CD14-positive monocyte (primary cell): Measurements from ENCODE around the gene QPCT. TPM values are rescaled to one million over a fixed set of nuclear protein-coding genes. Genes with fewer than 3 reads are reported as not detected.

ENCODE experiments used
- DNase-seq, 3 donors: peaks; one replicate each; pipeline ENCODE4 v3.0.0-alpha.2; 2011 to 2022
- H2AFZ ChIP-seq: 2 replicates; pipeline ENCODE4 v1.6.0; 2012; ENCODE audit warnings: mild to moderate bottlenecking, low read depth, low read length, inconsistent platforms; ENCODE audit not compliant: insufficient read depth, poor library complexity, severe bottlenecking
- H3K27ac ChIP-seq, 2 donors: 1 replicate in 1 of 2; 2 replicates in 1 of 2; pipeline ENCODE4 v1.5.1; 2012 to 2013; ENCODE audit warnings: low read length in 2 of 2, control low read depth in 1 of 2, inconsistent platforms in 1 of 2, low read depth in 1 of 2, mild to moderate bottlenecking in 1 of 2
- H3K27me3 ChIP-seq, 2 donors: one replicate each; pipeline versions ENCODE4 v1.6.0 to v1.6.1; 2011 to 2013; ENCODE audit warnings: low read length in 2 of 2; ENCODE audit not compliant: control insufficient read depth in 2 of 2, insufficient read depth in 2 of 2
- H3K36me3 ChIP-seq, 2 donors: replicated peaks in 1 of 2; 1 replicate in 1 of 2; 2 replicates in 1 of 2; pipeline versions ENCODE4 v1.5.1 to v1.6.1; 2012 to 2013; ENCODE audit warnings: low read length in 2 of 2, control low read depth in 1 of 2, inconsistent platforms in 1 of 2, mild to moderate bottlenecking in 1 of 2; ENCODE audit not compliant: insufficient read depth in 2 of 2, control insufficient read depth in 1 of 2
- H3K4me1 ChIP-seq, 2 donors: 1 replicate in 1 of 2; 2 replicates in 1 of 2; pipeline versions ENCODE4 v1.5.1 to v1.6.1; 2012 to 2013; ENCODE audit warnings: low read length in 2 of 2, control low read depth in 1 of 2, inconsistent platforms in 1 of 2, mild to moderate bottlenecking in 1 of 2, moderate library complexity in 1 of 2; ENCODE audit not compliant: insufficient read depth in 2 of 2, control insufficient read depth in 1 of 2
- H3K4me2 ChIP-seq: replicated peaks from 2 replicates; pipeline ENCODE3; 2012; ENCODE audit warnings: low read length, moderate library complexity, mild to moderate bottlenecking; ENCODE audit not compliant: poor library complexity, severe bottlenecking; ENCODE audit errors: extremely low read depth
- H3K4me3 ChIP-seq, 3 experiments: fragments of 200-600 bp in 1 of 3; sonication (generic) in 1 of 3; replicated peaks in 1 of 3; 1 replicate in 2 of 3; 2 replicates in 1 of 3; pipeline ENCODE4 v1.5.1; 2011 to 2013; ENCODE audit warnings: low read length in 3 of 3, mild to moderate bottlenecking in 3 of 3, control low read depth in 2 of 3, low read depth in 2 of 3, inconsistent platforms in 1 of 3, moderate library complexity in 1 of 3
- H3K79me2 ChIP-seq: 2 replicates; pipeline ENCODE4 v1.6.0; 2012; ENCODE audit warnings: mild to moderate bottlenecking, control low read depth, inconsistent platforms, low read length, moderate library complexity; ENCODE audit not compliant: insufficient read depth
- H3K9ac ChIP-seq: 2 replicates; pipeline ENCODE4 v1.6.0; 2017; ENCODE audit warnings: low read length, mild to moderate bottlenecking; ENCODE audit not compliant: insufficient read depth, poor library complexity, severe bottlenecking
- H3K9me3 ChIP-seq, 2 donors: replicated peaks in 1 of 2; 1 replicate in 1 of 2; 2 replicates in 1 of 2; pipeline versions ENCODE4 v1.5.1 to v1.6.1; 2012 to 2013; ENCODE audit warnings: low read length in 2 of 2, control low read depth in 1 of 2; ENCODE audit not compliant: control insufficient read depth in 1 of 2, insufficient read depth in 1 of 2
- H4K20me1 ChIP-seq: 2 replicates; pipeline ENCODE4 v1.6.0; 2012; ENCODE audit warnings: mild to moderate bottlenecking, low read length, control low read depth, moderate library complexity; ENCODE audit not compliant: insufficient read depth
- H3K27ac Mint-ChIP-seq, 7 donors: one replicate each; pipeline ENCODE4 v1.8.0; 2020; ENCODE audit warnings: mild to moderate bottlenecking in 7 of 7, mixed read lengths in 7 of 7, moderate library complexity in 6 of 7, inconsistent platforms in 2 of 7
- H3K27me3 Mint-ChIP-seq, 3 donors: one replicate each; pipeline ENCODE4 v1.8.0; 2021 to 2022; ENCODE audit warnings: low read depth in 3 of 3, mild to moderate bottlenecking in 3 of 3, mixed read lengths in 3 of 3, moderate library complexity in 3 of 3, inconsistent platforms in 1 of 3
- H3K36me3 Mint-ChIP-seq, 2 donors: one replicate each; pipeline ENCODE4 v1.8.0; 2020; ENCODE audit warnings: mixed read lengths in 2 of 2, inconsistent platforms in 1 of 2, mild to moderate bottlenecking in 1 of 2
- H3K4me1 Mint-ChIP-seq: one replicate; pipeline ENCODE4 v1.8.0; 2020; ENCODE audit warnings: mild to moderate bottlenecking, mixed read lengths
- H3K4me3 Mint-ChIP-seq, 2 donors: one replicate each; pipeline ENCODE4 v1.8.0; 2020; ENCODE audit warnings: mild to moderate bottlenecking in 2 of 2, mixed read lengths in 2 of 2, moderate library complexity in 1 of 2
- H3K9me3 Mint-ChIP-seq, 7 donors: one replicate each; pipeline ENCODE4 v1.8.0; 2020 to 2022; ENCODE audit warnings: mixed read lengths in 7 of 7, mild to moderate bottlenecking in 6 of 7, moderate library complexity in 6 of 7, inconsistent platforms in 2 of 7
- WGBS: methylation state at CpG from one replicate; pipeline ENCODE4 v1.1.5; 2013; ENCODE audit warnings: missing lambda C conversion rate; ENCODE audit not compliant: insufficient coverage; 5-methylcytosine and 5-hydroxymethylcytosine counted together
- intact Hi-C, 2 donors: fragments of 100-400 bp; cut with micrococcal nuclease; formaldehyde crosslinking; loops; one replicate each; pipeline versions ENCODE4 v1.15.0 to v1.15.1; 2023
- polyA plus RNA-seq, 3 donors: library from polyadenylated mRNA; depleted of rRNA in 1 of 3; unstranded in 2 of 3; stranded (reverse) in 1 of 3; fragments of 300-500 nt in 2 of 3; fragments of >200 nt in 1 of 3; fragmentation: Illumina TruSeq in 2 of 3; gene quantifications; 1 replicate in 2 of 3; 2 replicates in 1 of 3; pipeline ENCODE4 v1.2.3, GENCODE V29; 2012 to 2021
- TF ChIP-seq, protein P1 (sequence below): fragments of 200-600 bp; IDR thresholded peaks from one replicate; pipeline ENCODE4 v1.8.0; 2022; ENCODE audit warnings: antibody characterized with exemption, mild to moderate bottlenecking

The QPCT gene
- polyA plus RNA-seq, 3 donors: 54.7 to 302 (median 272) TPM

DNA sequence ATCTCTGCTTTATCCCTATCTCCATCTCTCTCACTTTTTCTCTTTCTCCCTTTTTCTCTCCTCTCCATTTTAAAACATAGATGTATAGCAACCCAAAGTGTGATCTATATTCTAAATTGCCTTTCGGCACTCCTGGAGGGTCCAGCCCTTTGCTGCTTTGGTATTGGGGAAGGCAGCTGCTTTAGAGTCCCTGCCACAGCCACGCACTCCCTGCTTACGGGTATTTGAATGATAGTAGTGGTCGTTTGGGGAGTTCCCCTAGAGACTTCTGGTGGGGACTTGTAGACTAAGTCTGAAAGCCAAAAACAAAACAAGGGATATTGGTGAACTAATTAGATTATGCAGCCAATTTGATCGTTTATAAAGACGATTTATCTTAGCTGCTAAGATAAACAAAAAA, 11.9 kb downstream of the QPCT start:
- Histone ChIP-seq H3K9ac (no peak overlapping the region), H4K20me1 (peaks cover 66% of the 10 kb centered on the region), H3K4me2 (no peak overlapping the region), H3K4me1 (peaks cover 0 to 4% of the 10 kb centered on the region in 2 donors), H3K27ac (no peak overlapping the region), H3K79me2 (peaks cover 46% of the 10 kb centered on the region), H2AFZ (no peak overlapping the region), H3K36me3 (peaks cover 53 to 90% of the 10 kb centered on the region in 2 donors), H3K9me3 (no peaks in the 10 kb centered on the region), H3K27me3 (no peaks in the 10 kb centered on the region), H3K4me3 (no peak overlapping the region)
- no peak for DNase-seq
- H3K27me3 Mint-ChIP-seq: no peaks in the 10 kb centered on the region
- TF ChIP-seq, protein P1, sequence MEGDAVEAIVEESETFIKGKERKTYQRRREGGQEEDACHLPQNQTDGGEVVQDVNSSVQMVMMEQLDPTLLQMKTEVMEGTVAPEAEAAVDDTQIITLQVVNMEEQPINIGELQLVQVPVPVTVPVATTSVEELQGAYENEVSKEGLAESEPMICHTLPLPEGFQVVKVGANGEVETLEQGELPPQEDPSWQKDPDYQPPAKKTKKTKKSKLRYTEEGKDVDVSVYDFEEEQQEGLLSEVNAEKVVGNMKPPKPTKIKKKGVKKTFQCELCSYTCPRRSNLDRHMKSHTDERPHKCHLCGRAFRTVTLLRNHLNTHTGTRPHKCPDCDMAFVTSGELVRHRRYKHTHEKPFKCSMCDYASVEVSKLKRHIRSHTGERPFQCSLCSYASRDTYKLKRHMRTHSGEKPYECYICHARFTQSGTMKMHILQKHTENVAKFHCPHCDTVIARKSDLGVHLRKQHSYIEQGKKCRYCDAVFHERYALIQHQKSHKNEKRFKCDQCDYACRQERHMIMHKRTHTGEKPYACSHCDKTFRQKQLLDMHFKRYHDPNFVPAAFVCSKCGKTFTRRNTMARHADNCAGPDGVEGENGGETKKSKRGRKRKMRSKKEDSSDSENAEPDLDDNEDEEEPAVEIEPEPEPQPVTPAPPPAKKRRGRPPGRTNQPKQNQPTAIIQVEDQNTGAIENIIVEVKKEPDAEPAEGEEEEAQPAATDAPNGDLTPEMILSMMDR: no peak
- H3K27ac Mint-ChIP-seq: peak overlapping the region in 1 of 7 donors; percentile 19
- intact Hi-C loops: no loop called here
- H3K4me3 Mint-ChIP-seq: no peak overlapping the region
- no peaks in the 10 kb centered on the region for H3K9me3 Mint-ChIP-seq
- peaks cover 65 to 77% of the 10 kb centered on the region in 2 donors for H3K36me3 Mint-ChIP-seq
- WGBS: 88% methylated on average over 4 of the region's 6 CpGs
- H3K4me1 Mint-ChIP-seq: peaks cover 8% of the 10 kb centered on the region

DNA sequence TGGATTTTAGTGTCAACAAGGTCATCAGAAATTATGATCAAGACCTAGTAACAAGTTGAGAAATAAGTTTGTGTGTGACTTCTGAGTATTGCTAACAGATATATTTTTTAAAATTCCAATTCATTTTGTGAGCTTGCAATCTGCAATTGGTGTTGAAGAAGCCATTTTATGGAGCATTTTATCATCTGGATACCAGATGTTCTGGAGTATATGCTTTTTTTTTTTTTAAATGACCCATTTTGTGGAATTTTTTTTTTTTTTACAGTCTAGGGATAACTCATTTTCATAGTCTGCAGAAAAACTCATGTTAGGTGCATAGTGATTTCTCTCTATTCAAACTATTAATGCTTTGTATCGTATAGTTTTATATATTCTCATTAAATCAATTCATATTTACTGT, 12.6 kb downstream of the QPCT start:
- Histone ChIP-seq H3K27ac (no peak overlapping the region), H3K9ac (no peak overlapping the region), H3K79me2 (peaks cover 41% of the 10 kb centered on the region), H3K36me3 (peaks cover 58 to 98% of the 10 kb centered on the region in 2 donors), H3K4me2 (no peak overlapping the region), H3K4me1 (no peaks in the 10 kb centered on the region), H4K20me1 (peaks cover 70% of the 10 kb centered on the region), H3K4me3 (no peak overlapping the region), H3K27me3 (no peaks in the 10 kb centered on the region), H2AFZ (no peak overlapping the region), H3K9me3 (no peaks in the 10 kb centered on the region)
- no peak for DNase-seq
- H3K36me3 Mint-ChIP-seq: peaks cover 73 to 83% of the 10 kb centered on the region in 2 donors
- H3K4me1 Mint-ChIP-seq: peaks cover 5% of the 10 kb centered on the region
- H3K4me3 Mint-ChIP-seq: no peak overlapping the region
- H3K27ac Mint-ChIP-seq: no peak overlapping the region
- H3K9me3 Mint-ChIP-seq: no peaks in the 10 kb centered on the region
- H3K27me3 Mint-ChIP-seq: no peaks in the 10 kb centered on the region
- intact Hi-C loops: no loop called here
- no CpG with 5 or more reads among the region's 1 CpG for WGBS
- TF ChIP-seq, protein P1: no peak
